ENCODE data around the gene HBB.
A peak's percentile ranks its signal among the peaks of the same experiment; 100 is the strongest.

The HBB gene

DNA sequence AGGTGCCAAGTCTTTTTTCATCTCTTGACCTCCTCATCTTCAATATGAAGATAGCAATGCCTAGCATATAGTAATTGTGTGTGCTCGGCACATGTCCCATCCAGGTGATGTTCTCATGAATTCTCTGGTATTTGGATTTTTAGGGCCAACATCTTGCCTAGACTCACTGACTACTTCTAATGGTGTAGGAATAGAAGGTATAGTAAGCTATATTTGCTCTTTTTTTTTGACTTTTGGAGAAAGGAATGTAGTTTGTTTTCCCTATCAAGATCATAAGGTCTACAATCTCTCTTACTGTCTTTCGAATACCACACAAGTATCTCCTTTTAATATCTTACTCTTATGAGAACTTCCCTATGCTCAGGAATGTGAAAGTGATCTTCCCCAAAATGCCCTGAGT, 4.2 kb upstream of the HBB start:
- in situ Hi-C loops (cut with MboI; ENCODE audit: low pct_unique_long_range_greater_than_20kb, low sequenced_read_pairs), result no loop called here
- no peak for DNase-seq

DNA sequence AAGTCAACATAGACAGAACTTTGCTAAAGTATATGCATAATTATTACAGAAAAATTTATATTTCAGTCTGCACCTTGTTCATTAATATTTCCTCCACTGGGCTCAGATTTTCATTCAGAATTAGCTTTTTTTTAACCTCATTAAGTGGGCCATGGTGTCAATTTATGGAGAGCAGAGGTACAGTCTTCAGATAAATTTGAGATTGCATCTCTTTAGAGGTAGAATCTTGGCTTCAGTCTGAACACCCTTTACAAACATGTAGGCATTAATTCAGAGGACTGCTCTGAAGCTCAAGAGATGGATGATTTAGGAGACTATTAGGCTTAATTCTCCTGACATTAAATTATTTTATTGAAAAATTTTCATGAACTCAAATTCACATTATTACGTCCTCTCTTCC, 3.4 kb upstream of the HBB start:
- no peak for DNase-seq
- in situ Hi-C loops (cut with MboI; ENCODE audit: low pct_unique_long_range_greater_than_20kb, low sequenced_read_pairs), result no loop called here

- no peak for DNase-seq
Measured at GRCh38 chr11:5229796-5230195, 2.9 kb upstream of the HBB start.

GRCh38 chr11:5229356-5229755, 2.5 kb upstream of the HBB start:
- in situ Hi-C loops (cut with MboI; ENCODE audit: low pct_unique_long_range_greater_than_20kb, low sequenced_read_pairs), result no loop called here

More at GRCh38 chr11:5229796-5230195, 2.9 kb upstream of the HBB start:
- in situ Hi-C loops (cut with MboI; ENCODE audit: low pct_unique_long_range_greater_than_20kb, low sequenced_read_pairs), result no loop called here

GRCh38 chr11:5228124-5228523, 1.3 kb upstream of the HBB start:
- in situ Hi-C loops (cut with MboI; ENCODE audit: low pct_unique_long_range_greater_than_20kb, low sequenced_read_pairs), result no loop called here
- DNase-seq, result no peak

More at GRCh38 chr11:5229356-5229755, 2.5 kb upstream of the HBB start:
- no peak for DNase-seq

GRCh38 chr11:5227681-5228080, 810 bp upstream of the HBB start:
- in situ Hi-C loops (cut with MboI; ENCODE audit: low pct_unique_long_range_greater_than_20kb, low sequenced_read_pairs), result no loop called here
- DNase-seq, result no peak

DNA sequence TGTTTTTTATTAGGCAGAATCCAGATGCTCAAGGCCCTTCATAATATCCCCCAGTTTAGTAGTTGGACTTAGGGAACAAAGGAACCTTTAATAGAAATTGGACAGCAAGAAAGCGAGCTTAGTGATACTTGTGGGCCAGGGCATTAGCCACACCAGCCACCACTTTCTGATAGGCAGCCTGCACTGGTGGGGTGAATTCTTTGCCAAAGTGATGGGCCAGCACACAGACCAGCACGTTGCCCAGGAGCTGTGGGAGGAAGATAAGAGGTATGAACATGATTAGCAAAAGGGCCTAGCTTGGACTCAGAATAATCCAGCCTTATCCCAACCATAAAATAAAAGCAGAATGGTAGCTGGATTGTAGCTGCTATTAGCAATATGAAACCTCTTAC, 1.4 kb downstream of the HBB start:
- in situ Hi-C loops (cut with MboI; ENCODE audit: low pct_unique_long_range_greater_than_20kb, low sequenced_read_pairs), result no loop called here
- no peak for DNase-seq

DNA sequence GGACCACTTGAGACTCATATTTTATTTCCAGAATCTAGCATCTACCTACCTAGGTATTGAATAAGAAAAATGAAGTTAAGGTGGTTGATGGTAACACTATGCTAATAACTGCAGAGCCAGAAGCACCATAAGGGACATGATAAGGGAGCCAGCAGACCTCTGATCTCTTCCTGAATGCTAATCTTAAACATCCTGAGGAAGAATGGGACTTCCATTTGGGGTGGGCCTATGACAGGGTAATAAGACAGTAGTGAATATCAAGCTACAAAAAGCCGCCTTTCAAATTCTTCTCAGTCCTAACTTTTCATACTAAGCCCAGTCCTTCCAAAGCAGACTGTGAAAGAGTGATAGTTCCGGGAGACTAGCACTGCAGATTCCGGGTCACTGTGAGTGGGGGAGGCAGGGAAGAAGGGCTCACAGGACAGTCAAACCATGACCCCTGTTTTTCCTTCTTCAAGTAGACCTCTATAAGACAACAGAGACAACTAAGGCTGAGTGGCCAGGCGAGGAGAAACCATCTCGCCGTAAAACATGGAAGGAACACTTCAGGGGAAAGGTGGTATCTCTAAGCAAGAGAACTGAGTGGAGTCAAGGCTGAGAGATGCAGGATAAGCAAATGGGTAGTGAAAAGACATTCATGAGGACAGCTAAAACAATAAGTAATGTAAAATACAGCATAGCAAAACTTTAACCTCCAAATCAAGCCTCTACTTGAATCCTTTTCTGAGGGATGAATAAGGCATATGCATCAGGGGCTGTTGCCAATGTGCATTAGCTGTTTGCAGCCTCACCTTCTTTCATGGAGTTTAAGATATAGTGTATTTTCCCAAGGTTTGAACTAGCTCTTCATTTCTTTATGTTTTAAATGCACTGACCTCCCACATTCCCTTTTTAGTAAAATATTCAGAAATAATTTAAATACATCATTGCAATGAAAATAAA, 2.1 kb downstream of the HBB start:
- in situ Hi-C loops (cut with MboI; ENCODE audit: low pct_unique_long_range_greater_than_20kb, low sequenced_read_pairs), result no loop called here
- DNase-seq, result no peak

DNA sequence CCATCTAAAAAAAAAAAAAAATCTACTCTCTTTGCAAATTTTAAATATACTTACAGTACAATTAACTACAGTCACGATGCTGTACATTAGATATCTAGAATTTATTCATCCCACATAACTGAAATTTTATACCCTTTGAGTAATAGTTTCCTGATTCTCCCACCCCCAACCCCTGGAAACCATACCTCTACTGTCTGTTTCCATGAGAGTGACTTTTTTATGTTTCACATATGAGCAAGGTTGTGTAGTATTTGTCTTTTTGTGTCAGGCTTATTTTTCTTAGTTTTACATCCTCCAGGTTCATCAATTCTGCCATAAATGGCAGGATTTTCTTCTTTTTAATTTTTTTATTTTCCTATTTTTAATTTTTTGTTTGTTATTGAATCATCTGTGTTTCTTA, 3.2 kb downstream of the HBB start:
- in situ Hi-C loops (cut with MboI; ENCODE audit: low pct_unique_long_range_greater_than_20kb, low sequenced_read_pairs), result no loop called here
- DNase-seq, result no peak

- in situ Hi-C loops (cut with MboI; ENCODE audit: low pct_unique_long_range_greater_than_20kb, low sequenced_read_pairs), result no loop called here
- no peak for DNase-seq
Measured at GRCh38 chr11:5223146-5223545, 3.7 kb downstream of the HBB start.

GRCh38 chr11:5210376-5210885, 16.4 kb downstream of the HBB start:
- DNase-seq, result no peak
- in situ Hi-C loops (cut with MboI; ENCODE audit: low pct_unique_long_range_greater_than_20kb, low sequenced_read_pairs), result no loop called here

DNA sequence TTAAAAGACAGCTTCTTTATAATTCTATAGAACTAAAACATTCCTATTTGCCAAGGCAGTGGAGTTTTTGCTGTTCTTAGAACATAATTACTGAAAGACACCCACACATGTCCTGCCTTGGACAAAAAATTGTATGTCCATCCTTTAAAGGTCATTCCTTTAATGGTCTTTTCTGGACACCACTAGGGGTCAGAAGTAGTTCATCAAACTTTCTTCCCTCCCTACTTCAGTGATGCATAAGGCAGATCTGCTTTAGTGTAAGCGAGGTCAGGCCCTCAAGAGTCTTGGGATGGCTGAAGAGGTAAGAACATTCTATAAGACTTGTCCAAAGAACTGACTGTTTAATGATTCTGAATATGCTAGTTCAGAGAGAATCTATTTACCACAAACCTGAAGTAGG, 22.1 kb downstream of the HBB start:
- in situ Hi-C loops (cut with MboI; ENCODE audit: low pct_unique_long_range_greater_than_20kb, low sequenced_read_pairs), result no loop called here
- DNase-seq, result peak; percentile 34

DNA sequence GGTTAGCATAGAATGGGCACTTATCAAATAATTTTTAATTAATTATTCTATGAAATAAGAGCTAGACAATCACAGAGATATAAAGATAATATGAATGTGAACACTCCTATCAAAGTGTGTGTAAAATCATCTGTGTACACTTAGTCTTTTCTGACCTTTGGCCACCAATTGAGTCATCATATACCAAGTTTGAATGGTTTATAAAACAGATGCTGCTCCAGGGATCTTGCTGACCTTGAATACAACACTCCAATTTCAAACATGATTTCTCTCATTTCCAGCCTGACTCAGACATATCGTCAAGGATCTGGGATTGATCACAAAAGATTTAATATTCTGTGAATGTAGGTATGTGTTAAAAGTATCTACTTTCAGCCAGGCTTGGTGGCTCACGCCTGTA, 23.5 kb downstream of the HBB start:
- in situ Hi-C loops (cut with MboI; ENCODE audit: low pct_unique_long_range_greater_than_20kb, low sequenced_read_pairs), result no loop called here
- no peak for DNase-seq

GRCh38 chr11:5200582-5200981, 26.3 kb downstream of the HBB start, which contains the start of gene OR51V1:
Gene OR51V1, minus strand, starts transcription at chr11:5200682. Its CDS starts 0 bp downstream, at chr11:5200682.
- no peak for DNase-seq
- in situ Hi-C loops (cut with MboI; ENCODE audit: low pct_unique_long_range_greater_than_20kb, low sequenced_read_pairs), result no loop called here

- in situ Hi-C loops (cut with MboI; ENCODE audit: low pct_unique_long_range_greater_than_20kb, low sequenced_read_pairs), result no loop called here
- DNase-seq, result no peak
Measured at GRCh38 chr11:5198285-5198684, 28.6 kb downstream of the HBB start.

- in situ Hi-C loops (cut with MboI; ENCODE audit: low pct_unique_long_range_greater_than_20kb, low sequenced_read_pairs), result no loop called here
- no peak for DNase-seq
Measured at GRCh38 chr11:5197536-5197935, 29.3 kb downstream of the HBB start.

DNA sequence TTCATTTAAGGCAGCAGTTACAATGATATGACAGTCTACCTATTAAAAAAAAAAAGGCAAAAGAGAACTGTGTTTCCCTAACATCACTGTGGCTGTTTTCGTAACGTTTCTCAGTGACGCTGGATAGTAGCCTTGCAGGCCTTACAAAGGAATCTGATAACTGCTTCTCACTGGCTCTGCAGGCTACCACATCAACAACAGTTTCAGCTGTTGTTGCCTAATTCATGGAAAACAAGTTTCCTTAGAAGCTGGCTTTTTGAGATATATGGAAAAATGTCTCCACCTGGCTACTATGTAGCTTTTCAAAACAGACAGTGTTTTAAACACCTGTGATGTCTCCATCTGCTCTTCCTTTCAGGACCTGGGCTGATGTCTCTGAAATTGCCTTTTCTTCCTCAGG, 30.1 kb downstream of the HBB start:
- in situ Hi-C loops (cut with MboI; ENCODE audit: low pct_unique_long_range_greater_than_20kb, low sequenced_read_pairs), result no loop called here
- no peak for DNase-seq

GRCh38 chr11:5196067-5196466, 30.8 kb downstream of the HBB start:
- no peak for DNase-seq
- in situ Hi-C loops (cut with MboI; ENCODE audit: low pct_unique_long_range_greater_than_20kb, low sequenced_read_pairs), result no loop called here

DNA sequence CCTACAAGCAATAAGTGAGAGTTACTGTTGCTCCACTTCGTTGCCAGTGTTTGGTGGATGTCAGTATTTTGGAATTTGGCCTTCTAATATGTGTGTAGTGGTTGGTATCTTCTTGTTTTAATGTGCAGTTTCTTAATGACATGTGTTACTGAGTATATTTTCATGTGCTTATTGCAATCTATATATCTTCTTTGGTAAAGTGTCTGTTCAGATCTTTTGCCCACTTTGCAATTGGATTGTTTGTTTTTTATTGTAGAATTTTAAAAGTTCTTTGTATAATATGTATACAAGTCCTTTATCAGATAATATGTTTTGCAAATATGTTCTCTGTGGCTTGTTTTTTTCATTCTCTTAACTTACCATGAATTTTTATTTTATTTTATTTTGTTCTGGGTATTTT, 34.1 kb downstream of the HBB start:
- in situ Hi-C loops (cut with MboI; ENCODE audit: low pct_unique_long_range_greater_than_20kb, low sequenced_read_pairs), result no loop called here
- no peak for DNase-seq

DNA sequence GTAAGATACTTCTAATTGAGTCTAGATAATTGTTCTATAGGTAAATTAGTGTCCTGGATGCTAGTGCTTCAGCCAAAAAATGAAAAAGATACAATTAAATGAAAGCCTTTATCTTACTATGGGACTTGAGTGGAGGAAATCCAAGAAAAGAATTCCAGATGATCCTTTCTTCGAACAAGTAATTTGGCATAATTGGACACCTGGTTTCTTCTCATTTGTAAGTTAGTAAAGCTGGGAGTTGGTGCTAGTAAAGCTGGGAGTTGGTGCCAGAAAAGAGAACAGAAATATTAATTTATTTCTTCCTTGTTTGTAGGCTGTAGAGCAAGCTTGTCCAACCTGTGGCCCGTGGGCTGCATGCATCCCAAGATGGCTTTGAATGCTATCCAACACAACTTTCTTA, 38.7 kb downstream of the HBB start:
- no peak for DNase-seq
- in situ Hi-C loops (cut with MboI; ENCODE audit: low pct_unique_long_range_greater_than_20kb, low sequenced_read_pairs), result no loop called here

Measured in KBM-7 (cell line).